Muscle of leg (tissue), 11 donors: ENCODE data around the gene LEPR. TPM values are rescaled to one million over a fixed set of nuclear protein-coding genes. Genes with fewer than 3 reads are reported as not detected.

ENCODE experiments used
- DNase-seq: peaks from one replicate; pipeline ENCODE4 v3.0.0; 2013
- H3K27ac ChIP-seq: one replicate; pipeline ENCODE4 v1.5.1; 2013; ENCODE audit warnings: mild to moderate bottlenecking, low read length, control low read depth
- H3K27me3 ChIP-seq: one replicate; pipeline ENCODE4 v1.6.1; 2013; ENCODE audit warnings: low read length; ENCODE audit not compliant: control insufficient read depth, insufficient read depth
- H3K36me3 ChIP-seq: one replicate; pipeline ENCODE4 v1.6.1; 2013; ENCODE audit warnings: low read length; ENCODE audit not compliant: control insufficient read depth, insufficient read depth
- H3K4me1 ChIP-seq: one replicate; pipeline ENCODE4 v1.6.1; 2013; ENCODE audit warnings: low read length; ENCODE audit not compliant: control insufficient read depth, insufficient read depth
- H3K4me3 ChIP-seq: one replicate; pipeline ENCODE4 v1.5.1; 2013; ENCODE audit warnings: low read length, control low read depth
- H3K9me3 ChIP-seq: replicated peaks from 2 replicates; pipeline ENCODE4 v1.6.1; 2013; ENCODE audit warnings: low read depth, low read length; ENCODE audit not compliant: control insufficient read depth
- WGBS: methylation state at CpG from one replicate; pipeline ENCODE4 v1.1.5; 2013; ENCODE audit warnings: missing lambda C conversion rate; ENCODE audit not compliant: insufficient coverage; 5-methylcytosine and 5-hydroxymethylcytosine counted together
- polyA plus RNA-seq, 8 donors: library from polyadenylated mRNA; unstranded; fragments of 120-200 nt; gene quantifications; one replicate each; pipeline versions ENCODE4 v1.2.1 to v1.2.3, GENCODE V29; 2013; ENCODE audit warnings: inconsistent platforms in 1 of 8, low replicate concordance in 1 of 8; ENCODE audit not compliant: insufficient read length in 8 of 8, insufficient read depth in 1 of 8
- total RNA-seq: library from RNA; stranded (reverse); fragments of 120-200 nt; gene quantifications from one replicate; pipeline ENCODE4 v1.2.4, GENCODE V29; 2013

LEPR gene
- total and polyA plus RNA-seq, 9 donors: 3.7 to 15.5 (median 9.0) TPM

GRCh38 chr1:65469889-65470340 lies 49.4 kb downstream of the LEPR start:
- H3K27me3 ChIP-seq: no peaks in the 10 kb centered on the region
- WGBS: no CpG with 5 or more reads among the region's 4 CpGs
- no peaks in the 10 kb centered on the region for H3K9me3 ChIP-seq
- H3K27ac ChIP-seq: peak overlapping the region; percentile 48
- H3K4me3 ChIP-seq: no peak overlapping the region
- peaks cover 4% of the 10 kb centered on the region for H3K4me1 ChIP-seq
- peak; percentile 78 for DNase-seq
- no peaks in the 10 kb centered on the region for H3K36me3 ChIP-seq

Other genes with a start within 250 kb of the LEPR start
- gene DNAJC6, start 111.1 kb upstream of the LEPR start, total RNA-seq: 0.93 TPM
- gene DNAJC6, start 111.1 kb upstream of the LEPR start, polyA plus RNA-seq: 1 to 10 TPM in 3 of 8 donors, under 1 TPM in 5; 0.60 to 1.2 (median 0.81) TPM
- gene LEPROT, start within 50 bp of the LEPR start, total RNA-seq: 45.8 TPM
- 10 to 100 TPM; 45.0 to 65.8 (median 53.6) TPM for gene LEPROT, start within 50 bp of the LEPR start, polyA plus RNA-seq